ENCODE data around the gene DCUN1D4. TPM values are rescaled to one million over a fixed set of nuclear protein-coding genes. Genes with fewer than 3 reads are reported as not detected.

Gene DCUN1D4
- total RNA-seq, 1 donor from 2014 or later, result 25.2 TPM

DNA sequence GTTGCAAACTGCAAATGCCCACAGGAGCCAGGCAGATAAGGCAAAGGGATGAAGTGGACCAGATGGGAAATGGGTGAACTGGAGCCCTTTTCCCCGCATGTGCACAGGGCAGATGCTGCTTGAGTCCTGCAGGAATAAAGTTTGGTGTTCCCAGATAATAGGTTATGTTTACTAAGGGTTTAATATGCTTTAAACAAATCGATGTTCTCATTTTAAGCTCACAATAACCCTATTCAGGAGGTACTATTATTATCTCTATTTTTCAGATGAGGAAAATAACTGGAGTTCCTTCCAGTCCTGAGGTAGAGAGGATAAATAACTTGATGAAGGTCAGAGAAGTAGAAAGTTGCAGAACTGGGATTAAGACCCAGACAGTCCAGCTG is 99.9 kb downstream of the DCUN1D4 start:
- TF ChIP-seq CTCF (conservative IDR thresholded peaks at IDR 0.05; ENCODE audit: low read depth, low read length), result no peak
- no peak for DNase-seq (ENCODE audit: low read depth)
- H3K4me3 ChIP-seq (ENCODE audit: low read depth, low read length), result no peak overlapping the region

GRCh38 chr4:51943221-51943620 is 100.3 kb downstream of the DCUN1D4 start:
- DNase-seq (ENCODE audit: low read depth), result no peak
- TF ChIP-seq CTCF (conservative IDR thresholded peaks at IDR 0.05; ENCODE audit: low read depth, low read length), result no peak
- H3K4me3 ChIP-seq (ENCODE audit: low read depth, low read length), result no peak overlapping the region

- TF ChIP-seq CTCF (conservative IDR thresholded peaks at IDR 0.05; ENCODE audit: low read depth, low read length), result no peak
- no peak for DNase-seq (ENCODE audit: low read depth)
- H3K4me3 ChIP-seq (ENCODE audit: low read depth, low read length), result no peak overlapping the region
Observed at GRCh38 chr4:51958199-51958968, 115.4 kb downstream of the DCUN1D4 start.

- H3K4me3 ChIP-seq (ENCODE audit: low read depth, low read length), result no peak overlapping the region
- no peak for DNase-seq (ENCODE audit: low read depth)
- no peak for TF ChIP-seq CTCF (conservative IDR thresholded peaks at IDR 0.05; ENCODE audit: low read depth, low read length)
Observed at GRCh38 chr4:51960486-51960885, 117.5 kb downstream of the DCUN1D4 start.

DNA sequence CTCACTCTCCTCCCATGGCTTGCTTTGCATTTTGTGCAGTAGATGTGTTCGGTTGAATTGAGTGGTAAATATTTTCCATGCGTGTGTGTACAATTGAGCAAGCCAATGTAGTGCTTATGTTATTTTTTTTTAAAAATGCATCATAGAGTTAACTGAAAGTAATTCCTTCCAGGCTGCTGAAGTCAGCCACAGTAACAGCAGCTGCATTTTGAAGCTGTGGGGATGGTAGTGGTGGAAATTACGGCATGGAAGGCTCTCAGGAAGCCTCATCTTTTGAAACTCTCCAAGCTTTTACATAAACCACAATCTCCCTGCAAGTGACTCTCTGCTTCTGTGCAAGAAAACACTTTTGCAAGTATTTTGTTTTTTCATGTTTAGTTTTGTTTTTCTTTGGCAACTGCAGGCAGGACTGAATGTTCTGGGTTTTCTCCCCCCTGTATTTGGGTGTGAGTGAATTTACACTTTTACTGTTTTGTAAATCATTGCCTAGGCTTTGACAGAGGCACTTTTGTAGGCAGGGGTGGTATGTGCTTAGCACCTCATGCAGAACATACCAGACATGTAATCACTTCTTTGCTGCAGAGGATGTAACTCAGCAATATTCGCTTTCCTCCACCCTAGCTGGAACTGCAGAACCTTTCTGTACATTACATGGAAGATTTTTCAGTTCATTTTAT is 121.0 kb downstream of the DCUN1D4 start:
- DNase-seq (ENCODE audit: low read depth), result peak; percentile 70
- H3K4me3 ChIP-seq (ENCODE audit: low read depth, low read length), result no peak overlapping the region
- no peak for TF ChIP-seq CTCF (conservative IDR thresholded peaks at IDR 0.05; ENCODE audit: low read depth, low read length)

DNA sequence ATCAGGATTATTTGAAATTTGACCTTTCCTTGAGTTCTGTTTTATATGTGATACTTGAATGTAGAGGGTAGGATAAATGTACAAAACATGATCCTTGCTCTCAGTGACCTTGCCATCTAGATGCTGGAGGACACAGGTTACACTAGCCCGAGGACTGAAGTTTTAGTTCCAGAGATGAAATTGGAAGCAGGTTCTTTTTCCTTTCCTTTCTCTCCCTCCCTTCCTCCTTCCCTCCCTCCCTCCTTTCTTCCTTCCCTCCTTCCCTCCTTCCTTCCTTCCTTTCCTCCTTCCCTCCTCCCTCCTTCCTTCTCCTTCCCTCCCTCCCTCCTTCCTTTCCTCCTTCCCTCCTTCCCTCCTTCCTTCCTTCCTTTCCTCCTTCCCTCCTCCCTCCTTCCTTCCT is 122.9 kb downstream of the DCUN1D4 start:
- H3K4me3 ChIP-seq (ENCODE audit: low read depth, low read length), result no peak overlapping the region
- TF ChIP-seq CTCF (conservative IDR thresholded peaks at IDR 0.05; ENCODE audit: low read depth, low read length), result no peak
- no peak for DNase-seq (ENCODE audit: low read depth)

Other genes with a start within 250 kb of the DCUN1D4 start
- gene LRRC66, start 177.2 kb downstream of the DCUN1D4 start, total RNA-seq, result 0.07 TPM in 1 of 2 replicates, not detected in the other
- 8.0 and 12.7 TPM in 2 replicates for gene SGCB, start 195.1 kb downstream of the DCUN1D4 start, total RNA-seq
- 4.1 and 8.5 TPM in 2 replicates for gene SPATA18, start 208.2 kb downstream of the DCUN1D4 start, total RNA-seq

All from epithelial cell of proximal tubule (primary cell).